Kidney (tissue), 14 donors: ENCODE results near the gene CACNG1. TPM values are rescaled to one million over a fixed set of nuclear protein-coding genes. Genes with fewer than 3 reads are reported as not detected.

Experiments
- DNase-seq, 5 donors: peaks; one replicate each; pipeline ENCODE4 v3.0.0-alpha.2; 2013 to 2020
- FAIRE-seq: peaks from 2 replicates; lab custom pipeline; 2012; peaks lifted over from hg19 to GRCh38; lab: Jason Lieb, UNC
- H3K27ac ChIP-seq, 2 donors: one replicate each; pipeline ENCODE4 v1.7.0; 2013; ENCODE audit warnings: low read depth in 2 of 2, low read length in 2 of 2, inconsistent platforms in 1 of 2
- H3K27me3 ChIP-seq: one replicate; pipeline ENCODE4 v1.7.1; 2013; ENCODE audit warnings: low read length, inconsistent platforms; ENCODE audit not compliant: control insufficient read depth, insufficient read depth
- H3K36me3 ChIP-seq, 3 donors: one replicate each; pipeline versions ENCODE4 v1.7.0 to v1.7.1; 2013; ENCODE audit warnings: low read length in 3 of 3, control low read depth in 1 of 3, inconsistent platforms in 1 of 3; ENCODE audit not compliant: insufficient read depth in 3 of 3, control insufficient read depth in 2 of 3
- H3K4me1 ChIP-seq, 3 donors: one replicate each; pipeline versions ENCODE4 v1.7.0 to v1.7.1; 2013; ENCODE audit warnings: low read length in 3 of 3, inconsistent platforms in 1 of 3, low read depth in 1 of 3; ENCODE audit not compliant: control insufficient read depth in 2 of 3, insufficient read depth in 2 of 3
- H3K4me3 ChIP-seq, 3 donors: one replicate each; pipeline versions ENCODE4 v1.7.0 to v1.8.1; 2013; ENCODE audit warnings: low read length in 3 of 3, control low read depth in 1 of 3, inconsistent platforms in 1 of 3
- H3K9ac ChIP-seq, 3 donors: one replicate each; pipeline versions ENCODE4 v1.7.0 to v1.7.1; 2013; ENCODE audit warnings: low read length in 3 of 3, control low read depth in 1 of 3, inconsistent platforms in 1 of 3
- H3K9me3 ChIP-seq, 3 donors: one replicate each; pipeline versions ENCODE4 v1.7.0 to v1.7.1; 2013; ENCODE audit warnings: low read length in 3 of 3, control low read depth in 1 of 3, inconsistent platforms in 1 of 3; ENCODE audit not compliant: control insufficient read depth in 2 of 3, insufficient read depth in 1 of 3
- intact Hi-C: fragments of 100-400 bp; cut with DNase I; formaldehyde crosslinking; loops from one replicate; pipeline ENCODE4 v1.11.1; 2022
- polyA plus RNA-seq: library from polyadenylated mRNA; stranded (reverse); fragments of 350-450 nt; fragmentation: Illumina TruSeq; extraction: RNeasy Lipid Tissue Mini Kit (QIAGEN cat#74804); gene quantifications from one replicate; pipeline ENCODE4 v1.2.3, GENCODE V29; 2014; ENCODE audit warnings: low read depth, low replicate concordance; ENCODE audit not compliant: insufficient read depth
- total RNA-seq: library from RNA; stranded (reverse); fragmentation: NEBNext Ultra II Directional; extraction: Animal tissue kit (Norgen Biotek cat#: 25700); gene quantifications from one replicate; pipeline ENCODE4 v1.2.1, GENCODE V29; 2021
- TF ChIP-seq, protein P1 (sequence below): IDR thresholded peaks from 3 replicates; pipeline ENCODE4 v1.5.1; 2012; ENCODE audit warnings: mild to moderate bottlenecking, moderate library complexity, borderline replicate concordance; ENCODE audit not compliant: insufficient read depth; ENCODE audit errors: extremely low read depth
- donor health status: control.
- donor health status: control.
- donor health status: control.
- donor health status: control.
- donor health status: control.
- donor health status: DM: yes; HTN: yes; CAD: no.
- donor health status: Normal renal cell carcinoma (clear cell type).

The CACNG1 gene
- total and polyA plus RNA-seq, 2 donors from 2014 or later, result not detected

DNA sequence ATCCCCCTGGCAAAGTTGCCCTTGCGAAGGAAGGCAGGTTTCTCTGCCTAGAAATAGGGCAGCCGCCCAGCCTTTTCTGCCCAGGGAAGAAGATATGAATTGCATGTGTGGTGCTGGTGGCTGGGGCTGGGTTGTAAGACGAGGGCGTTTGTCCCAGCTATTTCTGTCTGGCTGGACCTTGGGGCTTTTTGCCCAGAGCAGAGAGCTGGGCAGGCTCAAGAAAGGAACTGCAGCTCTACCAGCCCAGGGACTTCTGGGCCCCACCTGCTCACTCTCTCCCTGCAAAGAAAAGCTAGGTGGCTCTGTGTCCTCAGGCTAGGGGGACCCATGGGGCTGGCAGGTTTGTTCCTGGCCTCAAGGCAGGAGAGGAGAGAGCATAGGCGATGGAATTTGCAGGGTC is 586 bp downstream of the CACNG1 start:
- DNase-seq (no peak), FAIRE-seq (no peak)
- Histone ChIP-seq H3K27me3 (no peaks in the 10 kb centered on the region), H3K9me3 (peaks cover 0 to 17% (median 0%) of the 10 kb centered on the region in 3 donors), H3K36me3 (no peaks in the 10 kb centered on the region), H3K4me3 (no peak overlapping the region), H3K9ac (no peak overlapping the region), H3K27ac (no peak overlapping the region), H3K4me1 (no peaks in the 10 kb centered on the region)
- TF ChIP-seq, protein P1, sequence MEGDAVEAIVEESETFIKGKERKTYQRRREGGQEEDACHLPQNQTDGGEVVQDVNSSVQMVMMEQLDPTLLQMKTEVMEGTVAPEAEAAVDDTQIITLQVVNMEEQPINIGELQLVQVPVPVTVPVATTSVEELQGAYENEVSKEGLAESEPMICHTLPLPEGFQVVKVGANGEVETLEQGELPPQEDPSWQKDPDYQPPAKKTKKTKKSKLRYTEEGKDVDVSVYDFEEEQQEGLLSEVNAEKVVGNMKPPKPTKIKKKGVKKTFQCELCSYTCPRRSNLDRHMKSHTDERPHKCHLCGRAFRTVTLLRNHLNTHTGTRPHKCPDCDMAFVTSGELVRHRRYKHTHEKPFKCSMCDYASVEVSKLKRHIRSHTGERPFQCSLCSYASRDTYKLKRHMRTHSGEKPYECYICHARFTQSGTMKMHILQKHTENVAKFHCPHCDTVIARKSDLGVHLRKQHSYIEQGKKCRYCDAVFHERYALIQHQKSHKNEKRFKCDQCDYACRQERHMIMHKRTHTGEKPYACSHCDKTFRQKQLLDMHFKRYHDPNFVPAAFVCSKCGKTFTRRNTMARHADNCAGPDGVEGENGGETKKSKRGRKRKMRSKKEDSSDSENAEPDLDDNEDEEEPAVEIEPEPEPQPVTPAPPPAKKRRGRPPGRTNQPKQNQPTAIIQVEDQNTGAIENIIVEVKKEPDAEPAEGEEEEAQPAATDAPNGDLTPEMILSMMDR, result no peak
- intact Hi-C loops, result no loop called here

DNA sequence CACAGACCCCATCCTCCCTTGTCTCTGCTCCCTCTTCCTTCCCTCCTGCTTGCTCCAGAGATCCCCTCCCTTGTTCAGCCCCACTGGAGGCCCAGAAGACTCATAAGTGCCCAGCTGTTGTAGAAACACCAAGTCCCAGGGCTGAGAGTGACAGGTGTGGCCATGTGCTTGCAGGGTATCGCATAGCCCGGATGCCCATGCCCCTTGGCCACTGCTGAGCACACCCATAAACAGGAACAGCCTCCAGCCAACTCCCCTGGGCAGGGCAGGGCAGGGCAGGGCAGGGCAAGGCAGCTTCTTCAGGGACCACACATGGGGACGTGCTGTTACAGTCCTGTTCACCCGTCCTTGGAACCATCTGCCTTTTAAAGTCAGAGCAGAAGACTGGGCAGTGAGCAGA is 2.0 kb downstream of the CACNG1 start:
- no peak overlapping the region for H3K4me3 ChIP-seq
- intact Hi-C loops, result no loop called here

DNA sequence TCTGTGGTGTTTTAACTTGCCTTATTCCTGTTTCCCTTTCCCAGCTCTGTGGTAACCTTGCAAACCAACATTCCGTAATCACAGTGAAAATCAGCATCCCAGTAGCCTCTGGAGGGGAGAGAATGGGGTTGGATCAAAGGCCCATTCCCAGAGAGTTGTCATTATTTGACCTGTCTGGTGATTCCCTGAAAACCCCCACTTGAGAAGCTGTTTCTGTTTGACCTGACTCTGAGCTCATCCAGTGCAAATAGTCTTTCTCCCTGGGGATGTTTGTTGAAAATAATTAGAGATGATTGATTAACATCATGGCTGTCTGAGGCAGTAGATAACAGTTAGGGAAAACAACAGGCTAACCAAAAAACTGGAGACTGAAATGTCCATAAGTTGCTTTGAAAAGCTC is 3.0 kb downstream of the CACNG1 start:
- FAIRE-seq (no peak), DNase-seq (no peak)
- intact Hi-C loops, result no loop called here
- peaks cover 0 to 17% (median 0%) of the 10 kb centered on the region in 3 donors for H3K9me3 ChIP-seq
- H3K9ac ChIP-seq, result no peak overlapping the region
- H3K27ac ChIP-seq, result no peak overlapping the region
- TF ChIP-seq, protein P1, result no peak
- H3K27me3 ChIP-seq, result no peaks in the 10 kb centered on the region
- no peaks in the 10 kb centered on the region for H3K36me3 ChIP-seq
- H3K4me1 ChIP-seq, result no peaks in the 10 kb centered on the region
- no peak overlapping the region for H3K4me3 ChIP-seq

More for the DNA sequence above, 2.0 kb downstream of the CACNG1 start:
- Histone ChIP-seq H3K9me3 (peaks cover 0 to 17% (median 0%) of the 10 kb centered on the region in 3 donors), H3K27ac (no peak overlapping the region), H3K4me1 (no peaks in the 10 kb centered on the region), H3K36me3 (no peaks in the 10 kb centered on the region), H3K27me3 (no peaks in the 10 kb centered on the region), H3K9ac (no peak overlapping the region)
- no peak for FAIRE-seq
- TF ChIP-seq, protein P1, result no peak
- DNase-seq, result peak in 1 of 5 donors; percentile 33
